Neural progenitor cell (in vitro differentiated cells): ENCODE measurements around the gene NIPSNAP3A.

ENCODE experiments used
- EZH2 ChIP-seq: fragments of 200-600 bp; sonication (generic); IDR thresholded peaks from 2 replicates; pipeline ENCODE4 v1.6.1; 2017; ENCODE audit warnings: antibody characterized with exemption, mild to moderate bottlenecking, moderate library complexity
- EZH2phosphoT487 ChIP-seq: fragments of 200-600 bp; sonication (generic); IDR thresholded peaks from 2 replicates; pipeline ENCODE4 v1.6.1; 2017; ENCODE audit warnings: antibody characterized with exemption
- TF ChIP-seq, protein P1 (sequence below): fragments of 200-600 bp; sonication (generic); IDR thresholded peaks from 2 replicates; pipeline ENCODE4 v1.5.1; 2017; ENCODE audit warnings: antibody characterized with exemption, mild to moderate bottlenecking

DNA sequence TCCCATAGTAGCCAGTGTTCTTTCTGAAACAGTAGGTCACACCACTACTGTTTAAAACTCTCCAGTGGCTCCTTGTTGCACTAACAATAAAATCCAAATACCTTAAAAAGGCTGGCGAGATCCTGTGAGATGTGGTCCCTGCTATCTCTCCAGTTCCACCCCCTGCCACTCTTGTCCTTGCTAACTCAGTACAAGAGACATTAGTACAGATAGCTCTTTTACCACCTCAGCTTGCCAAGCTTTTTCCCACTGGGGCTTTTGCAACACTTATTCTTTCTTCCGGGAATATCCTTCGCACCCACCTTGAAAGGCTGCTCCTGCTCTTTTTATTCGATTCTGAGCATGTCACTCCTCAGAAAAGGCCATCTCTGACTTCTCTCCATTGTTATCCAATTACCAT is 31.3 kb downstream of the NIPSNAP3A start:
- TF ChIP-seq, protein P1, sequence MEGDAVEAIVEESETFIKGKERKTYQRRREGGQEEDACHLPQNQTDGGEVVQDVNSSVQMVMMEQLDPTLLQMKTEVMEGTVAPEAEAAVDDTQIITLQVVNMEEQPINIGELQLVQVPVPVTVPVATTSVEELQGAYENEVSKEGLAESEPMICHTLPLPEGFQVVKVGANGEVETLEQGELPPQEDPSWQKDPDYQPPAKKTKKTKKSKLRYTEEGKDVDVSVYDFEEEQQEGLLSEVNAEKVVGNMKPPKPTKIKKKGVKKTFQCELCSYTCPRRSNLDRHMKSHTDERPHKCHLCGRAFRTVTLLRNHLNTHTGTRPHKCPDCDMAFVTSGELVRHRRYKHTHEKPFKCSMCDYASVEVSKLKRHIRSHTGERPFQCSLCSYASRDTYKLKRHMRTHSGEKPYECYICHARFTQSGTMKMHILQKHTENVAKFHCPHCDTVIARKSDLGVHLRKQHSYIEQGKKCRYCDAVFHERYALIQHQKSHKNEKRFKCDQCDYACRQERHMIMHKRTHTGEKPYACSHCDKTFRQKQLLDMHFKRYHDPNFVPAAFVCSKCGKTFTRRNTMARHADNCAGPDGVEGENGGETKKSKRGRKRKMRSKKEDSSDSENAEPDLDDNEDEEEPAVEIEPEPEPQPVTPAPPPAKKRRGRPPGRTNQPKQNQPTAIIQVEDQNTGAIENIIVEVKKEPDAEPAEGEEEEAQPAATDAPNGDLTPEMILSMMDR = no peak
- TF ChIP-seq EZH2 (no peak), EZH2phosphoT487 (no peak)
